Measurements from ENCODE around the gene FBXL3. TPM values are rescaled to one million over a fixed set of nuclear protein-coding genes. Genes with fewer than 3 reads are reported as not detected.

Gene FBXL3
- total and polyA plus RNA-seq, 2 donors = 40.7 to 42.0 TPM

DNA sequence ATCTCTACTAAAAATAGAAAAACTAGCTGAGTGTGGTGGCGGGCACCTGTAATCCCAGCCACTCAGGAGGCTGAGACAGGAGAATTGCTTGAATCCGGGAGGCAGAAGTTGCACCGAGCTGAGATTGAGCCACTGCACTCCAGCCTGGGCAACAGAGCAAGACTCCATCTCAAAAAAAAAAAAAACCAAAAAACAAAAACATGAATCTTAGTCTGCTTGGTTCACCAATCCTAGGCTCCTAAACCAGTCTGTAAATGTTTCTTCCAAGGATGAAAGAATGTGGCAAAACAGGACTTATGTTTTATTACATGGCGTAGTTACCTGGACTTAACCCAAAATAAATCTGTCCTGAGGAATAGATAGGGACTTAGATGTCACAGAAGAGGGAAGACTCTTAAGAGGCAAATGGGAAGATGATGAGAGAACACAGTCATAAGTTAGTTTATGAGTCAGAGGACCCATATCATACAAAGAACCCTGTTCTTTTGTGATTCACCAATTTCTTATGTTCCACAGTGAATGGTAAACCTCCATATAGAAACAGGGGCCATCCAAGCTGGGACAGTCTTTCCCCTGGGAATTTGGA lies 6.9 kb upstream of the FBXL3 start:
- Histone ChIP-seq H3K4me1 (ENCODE audit: control insufficient read depth in 2 of 2, insufficient read depth in 2 of 2, low read length in 2 of 2) (no peaks in the 10 kb centered on the region), H3K9me3 (ENCODE audit: control insufficient read depth in 2 of 2, insufficient read depth in 1 of 2, low read length in 1 of 2) (no peaks in the 10 kb centered on the region), H3K27me3 (ENCODE audit: control insufficient read depth in 2 of 2, insufficient read depth in 1 of 2, low read length in 1 of 2) (no peaks in the 10 kb centered on the region), H3K36me3 (ENCODE audit: control insufficient read depth in 2 of 2, insufficient read depth in 2 of 2, low read length in 1 of 2) (no peaks in the 10 kb centered on the region), H3K4me3 (ENCODE audit: low read length in 2 of 2) (no peak overlapping the region), H3K27ac (ENCODE audit: low read depth in 1 of 2, low read length in 1 of 2) (no peak overlapping the region)
- no peak for DNase-seq (ENCODE audit: low read depth in 6 of 9, low spot score in 9 of 9)
- 97% methylated on average over 4 of the region's 4 CpGs for WGBS

DNA sequence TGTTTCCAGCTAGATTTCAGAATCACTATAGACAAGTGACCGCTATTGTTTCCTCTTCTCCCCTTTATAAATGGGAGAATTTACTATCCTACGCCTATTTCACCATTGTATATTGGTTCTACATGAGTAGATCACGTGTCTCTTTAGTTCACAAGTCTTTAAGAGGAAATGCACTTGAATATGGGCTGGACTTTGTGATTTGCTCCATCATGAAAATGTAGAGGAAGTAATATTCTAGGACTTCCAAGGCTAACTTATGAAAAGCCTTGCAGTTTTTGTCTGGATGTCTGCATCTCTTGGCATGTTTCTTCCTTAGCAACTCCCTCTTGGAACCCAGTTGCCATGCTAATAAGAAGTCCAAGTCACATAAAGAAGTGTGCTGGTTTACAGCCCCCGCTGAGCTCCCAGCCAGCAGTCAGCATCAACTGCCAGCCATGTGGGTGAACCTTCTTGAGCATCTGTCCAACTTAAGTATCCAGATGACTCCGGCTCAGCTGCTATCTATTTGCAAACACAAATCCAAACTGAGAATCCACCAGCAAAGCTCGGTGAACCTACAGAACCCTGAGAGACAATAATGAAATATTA lies 4.8 kb upstream of the FBXL3 start:
- no peak for DNase-seq (ENCODE audit: low read depth in 6 of 9, low spot score in 9 of 9)
- H3K9me3 ChIP-seq (ENCODE audit: control insufficient read depth in 2 of 2, insufficient read depth in 1 of 2, low read length in 1 of 2) = no peaks in the 10 kb centered on the region
- no peaks in the 10 kb centered on the region for H3K4me1 ChIP-seq (ENCODE audit: control insufficient read depth in 2 of 2, insufficient read depth in 2 of 2, low read length in 2 of 2)
- 99% methylated on average over 6 of the region's 6 CpGs for WGBS
- H3K36me3 ChIP-seq (ENCODE audit: control insufficient read depth in 2 of 2, insufficient read depth in 2 of 2, low read length in 1 of 2) = no peaks in the 10 kb centered on the region
- H3K27ac ChIP-seq (ENCODE audit: low read depth in 1 of 2, low read length in 1 of 2) = no peak overlapping the region
- no peaks in the 10 kb centered on the region for H3K27me3 ChIP-seq (ENCODE audit: control insufficient read depth in 2 of 2, insufficient read depth in 1 of 2, low read length in 1 of 2)
- H3K4me3 ChIP-seq (ENCODE audit: low read length in 2 of 2) = no peak overlapping the region

DNA sequence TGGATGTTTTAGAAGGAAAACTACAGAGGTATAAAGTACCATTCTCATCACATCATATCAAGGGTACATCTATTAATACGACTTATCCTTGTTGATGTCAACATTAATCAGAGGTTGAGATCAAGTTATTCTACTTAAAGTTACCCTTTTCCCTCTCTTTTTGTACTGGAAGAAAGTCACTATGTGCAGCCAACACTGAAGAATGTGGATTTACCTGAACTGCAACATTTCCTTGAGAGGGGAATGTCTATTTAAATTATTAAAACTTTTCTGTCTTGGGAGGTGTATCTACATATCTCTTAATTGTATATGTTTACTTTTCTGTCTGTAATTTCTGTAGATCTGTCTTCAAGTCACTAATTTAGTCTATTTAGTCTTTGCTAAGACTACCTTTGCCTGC lies 2.5 kb upstream of the FBXL3 start:
- H3K4me1 ChIP-seq (ENCODE audit: control insufficient read depth in 2 of 2, insufficient read depth in 2 of 2, low read length in 2 of 2) = peaks cover 7 to 9% of the 10 kb centered on the region in 2 donors
- H3K4me3 ChIP-seq (ENCODE audit: low read length in 2 of 2) = no peak overlapping the region
- peaks cover 0 to 3% of the 10 kb centered on the region in 2 donors for H3K36me3 ChIP-seq (ENCODE audit: control insufficient read depth in 2 of 2, insufficient read depth in 2 of 2, low read length in 1 of 2)
- DNase-seq (ENCODE audit: low read depth in 6 of 9, low spot score in 9 of 9) = no peak
- no peaks in the 10 kb centered on the region for H3K9me3 ChIP-seq (ENCODE audit: control insufficient read depth in 2 of 2, insufficient read depth in 1 of 2, low read length in 1 of 2)
- 97% methylated on average over 1 of the region's 1 CpG for WGBS
- H3K27ac ChIP-seq (ENCODE audit: low read depth in 1 of 2, low read length in 1 of 2) = no peak overlapping the region
- H3K27me3 ChIP-seq (ENCODE audit: control insufficient read depth in 2 of 2, insufficient read depth in 1 of 2, low read length in 1 of 2) = no peaks in the 10 kb centered on the region

DNA sequence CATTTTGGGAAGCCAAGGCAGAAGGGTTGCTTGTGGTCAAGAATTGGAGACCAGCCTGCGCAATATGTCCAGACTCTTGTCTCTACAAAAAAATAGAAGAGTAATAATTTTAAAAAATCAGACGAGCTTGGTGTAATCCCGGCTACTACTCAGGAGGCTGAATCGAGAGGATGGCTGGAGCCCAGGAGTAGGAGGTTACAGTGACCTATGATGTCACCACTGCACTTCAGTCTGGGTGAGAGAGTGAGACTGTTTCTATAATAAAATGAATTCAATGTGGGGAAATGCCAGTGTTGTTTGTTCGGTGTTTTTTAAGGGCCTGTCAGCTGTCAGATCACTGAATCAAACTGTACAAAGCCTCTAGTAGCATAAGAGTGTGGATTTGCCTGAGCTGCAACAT lies 1.2 kb upstream of the FBXL3 start:
- Histone ChIP-seq H3K36me3 (ENCODE audit: control insufficient read depth in 2 of 2, insufficient read depth in 2 of 2, low read length in 1 of 2) (peaks cover 3 to 11% of the 10 kb centered on the region in 2 donors), H3K27ac (ENCODE audit: low read depth in 1 of 2, low read length in 1 of 2) (no peak overlapping the region), H3K27me3 (ENCODE audit: control insufficient read depth in 2 of 2, insufficient read depth in 1 of 2, low read length in 1 of 2) (no peaks in the 10 kb centered on the region), H3K4me3 (ENCODE audit: low read length in 2 of 2) (no peak overlapping the region), H3K9me3 (ENCODE audit: control insufficient read depth in 2 of 2, insufficient read depth in 1 of 2, low read length in 1 of 2) (no peaks in the 10 kb centered on the region), H3K4me1 (ENCODE audit: control insufficient read depth in 2 of 2, insufficient read depth in 2 of 2, low read length in 2 of 2) (peaks cover 9 to 11% of the 10 kb centered on the region in 2 donors)
- DNase-seq (ENCODE audit: low read depth in 6 of 9, low spot score in 9 of 9) = no peak
- WGBS = 95% methylated on average over 5 of the region's 5 CpGs

DNA sequence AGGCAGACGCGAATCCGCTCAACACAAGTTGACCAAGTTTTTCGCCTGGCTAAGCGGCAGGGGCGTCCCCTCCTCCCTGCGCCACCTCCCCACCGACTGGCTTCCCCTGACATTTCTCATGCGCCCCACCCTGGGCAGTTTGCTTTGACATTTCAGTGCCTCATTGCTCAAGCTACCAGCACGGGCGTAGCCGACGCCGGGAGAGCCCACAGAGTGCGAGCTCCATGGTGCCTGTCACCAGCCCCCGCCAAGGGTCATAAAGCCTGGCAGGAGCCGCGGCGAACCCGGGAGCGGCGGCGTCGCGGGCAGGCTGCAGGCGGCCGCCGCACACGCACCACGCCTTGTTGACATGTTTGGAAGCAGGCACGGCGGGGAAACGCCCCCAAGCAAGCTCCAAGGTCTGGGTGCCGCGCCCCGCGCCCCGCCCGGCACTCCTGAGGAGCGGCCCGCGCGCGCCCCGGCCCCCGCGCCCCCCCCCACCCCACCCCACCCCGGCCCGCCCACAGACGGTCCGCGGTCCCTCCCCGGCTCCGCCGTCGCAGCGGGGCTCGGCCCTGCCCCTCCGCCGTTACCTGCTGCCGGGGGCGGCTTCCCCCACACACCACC lies 601 bp downstream of the FBXL3 start:
- H3K36me3 ChIP-seq (ENCODE audit: control insufficient read depth in 2 of 2, insufficient read depth in 2 of 2, low read length in 1 of 2) = peaks cover 3 to 19% of the 10 kb centered on the region in 2 donors
- WGBS = under 1% methylated on average over 62 of the region's 62 CpGs
- H3K4me3 ChIP-seq (ENCODE audit: low read length in 2 of 2) = peak overlapping the region; percentile 70 to 97
- no peaks in the 10 kb centered on the region for H3K27me3 ChIP-seq (ENCODE audit: control insufficient read depth in 2 of 2, insufficient read depth in 1 of 2, low read length in 1 of 2)
- DNase-seq (ENCODE audit: low read depth in 6 of 9, low spot score in 9 of 9) = peak; percentile 46 to 90 (median 75)
- peak overlapping the region; percentile 99 to 100 for H3K27ac ChIP-seq (ENCODE audit: low read depth in 1 of 2, low read length in 1 of 2)
- H3K4me1 ChIP-seq (ENCODE audit: control insufficient read depth in 2 of 2, insufficient read depth in 2 of 2, low read length in 2 of 2) = peaks cover 15 to 20% of the 10 kb centered on the region in 2 donors
- H3K9me3 ChIP-seq (ENCODE audit: control insufficient read depth in 2 of 2, insufficient read depth in 1 of 2, low read length in 1 of 2) = no peaks in the 10 kb centered on the region

DNA sequence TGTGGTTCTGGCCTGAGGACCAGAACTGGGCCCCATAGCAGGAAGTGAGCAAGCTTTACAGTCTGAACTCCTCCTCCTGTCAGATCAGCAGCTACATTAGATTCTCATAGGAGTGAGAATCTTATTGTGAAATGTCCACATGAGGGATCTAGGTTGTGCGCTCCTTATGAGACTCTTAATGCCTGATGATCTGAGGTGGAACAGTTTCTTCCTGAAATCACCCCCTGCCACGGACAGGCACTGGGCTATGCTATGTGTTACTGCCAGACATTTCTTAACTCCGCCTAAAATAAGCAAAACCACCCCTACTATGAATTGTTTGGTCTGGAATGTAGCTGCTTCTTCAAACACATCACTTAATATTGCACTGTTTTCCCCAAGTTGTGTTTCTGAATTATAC lies 4.6 kb downstream of the FBXL3 start:
- Histone ChIP-seq H3K4me1 (ENCODE audit: control insufficient read depth in 2 of 2, insufficient read depth in 2 of 2, low read length in 2 of 2) (peaks cover 15 to 20% of the 10 kb centered on the region in 2 donors), H3K27ac (ENCODE audit: low read depth in 1 of 2, low read length in 1 of 2) (no peak overlapping the region), H3K4me3 (ENCODE audit: low read length in 2 of 2) (no peak overlapping the region), H3K36me3 (ENCODE audit: control insufficient read depth in 2 of 2, insufficient read depth in 2 of 2, low read length in 1 of 2) (peaks cover 3 to 41% of the 10 kb centered on the region in 2 donors), H3K27me3 (ENCODE audit: control insufficient read depth in 2 of 2, insufficient read depth in 1 of 2, low read length in 1 of 2) (no peaks in the 10 kb centered on the region), H3K9me3 (ENCODE audit: control insufficient read depth in 2 of 2, insufficient read depth in 1 of 2, low read length in 1 of 2) (no peaks in the 10 kb centered on the region)
- WGBS = 78% methylated on average over 3 of the region's 3 CpGs
- DNase-seq (ENCODE audit: low read depth in 6 of 9, low spot score in 9 of 9) = no peak

DNA sequence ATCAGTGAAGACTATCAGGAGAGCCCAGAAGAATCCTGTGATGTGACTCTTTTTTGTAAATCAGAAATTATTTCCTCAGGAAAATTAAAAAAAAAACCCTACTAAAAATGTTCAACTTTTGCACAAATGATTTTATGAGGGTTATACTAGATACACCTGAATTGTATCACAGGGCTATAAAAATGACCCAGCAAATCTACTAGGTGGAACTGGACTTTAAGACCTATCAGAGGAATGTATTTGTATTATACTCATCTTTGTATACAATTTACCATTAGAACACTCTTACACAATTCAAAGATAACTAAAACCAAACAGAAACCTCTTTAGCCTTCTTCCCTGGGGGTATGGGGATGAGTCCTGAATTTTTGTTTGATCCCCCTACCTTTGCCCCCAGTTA lies 7.2 kb downstream of the FBXL3 start:
- H3K4me1 ChIP-seq (ENCODE audit: control insufficient read depth in 2 of 2, insufficient read depth in 2 of 2, low read length in 2 of 2) = peaks cover 8 to 11% of the 10 kb centered on the region in 2 donors
- peaks cover 11 to 60% of the 10 kb centered on the region in 2 donors for H3K36me3 ChIP-seq (ENCODE audit: control insufficient read depth in 2 of 2, insufficient read depth in 2 of 2, low read length in 1 of 2)
- no peaks in the 10 kb centered on the region for H3K27me3 ChIP-seq (ENCODE audit: control insufficient read depth in 2 of 2, insufficient read depth in 1 of 2, low read length in 1 of 2)
- H3K27ac ChIP-seq (ENCODE audit: low read depth in 1 of 2, low read length in 1 of 2) = no peak overlapping the region
- H3K4me3 ChIP-seq (ENCODE audit: low read length in 2 of 2) = no peak overlapping the region
- no peaks in the 10 kb centered on the region for H3K9me3 ChIP-seq (ENCODE audit: control insufficient read depth in 2 of 2, insufficient read depth in 1 of 2, low read length in 1 of 2)
- no peak for DNase-seq (ENCODE audit: low read depth in 6 of 9, low spot score in 9 of 9)

DNA sequence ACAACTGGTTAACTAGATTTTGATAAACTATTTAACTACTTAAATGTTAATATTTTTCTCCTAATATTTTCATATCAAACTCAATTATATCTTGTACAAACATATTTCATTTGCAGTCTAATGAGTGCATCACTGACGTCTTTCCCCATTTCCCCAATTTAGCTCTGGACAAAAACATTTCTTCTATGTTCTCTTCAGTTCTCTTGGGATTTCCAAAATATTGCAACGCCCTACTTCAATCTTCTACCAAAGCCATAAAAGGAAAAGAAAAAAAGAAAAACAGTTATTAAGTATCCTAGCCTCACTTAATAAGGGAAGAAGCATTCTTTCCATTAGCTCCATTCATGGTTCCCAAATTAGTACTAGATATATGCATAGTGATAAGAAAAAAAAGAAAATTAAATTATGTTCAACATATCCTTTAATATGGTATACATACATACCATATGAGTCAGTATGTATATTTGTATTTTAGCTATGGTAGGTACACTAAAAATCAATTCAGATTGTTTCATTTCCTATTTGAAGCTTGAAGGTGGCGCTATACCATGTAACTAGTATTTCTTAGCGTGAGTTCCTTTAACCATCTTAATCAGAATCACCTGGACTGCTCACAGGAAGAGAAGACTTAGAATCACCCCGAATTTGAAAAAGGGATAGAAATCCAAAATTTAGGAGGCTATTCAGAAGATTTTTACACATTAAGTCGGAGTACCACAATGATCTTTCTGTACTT lies 9.9 kb downstream of the FBXL3 start:
- Histone ChIP-seq H3K4me1 (ENCODE audit: control insufficient read depth in 2 of 2, insufficient read depth in 2 of 2, low read length in 2 of 2) (peaks cover 0 to under 1% of the 10 kb centered on the region in 2 donors), H3K27me3 (ENCODE audit: control insufficient read depth in 2 of 2, insufficient read depth in 1 of 2, low read length in 1 of 2) (no peaks in the 10 kb centered on the region), H3K36me3 (ENCODE audit: control insufficient read depth in 2 of 2, insufficient read depth in 2 of 2, low read length in 1 of 2) (peaks cover 19 to 71% of the 10 kb centered on the region in 2 donors), H3K9me3 (ENCODE audit: control insufficient read depth in 2 of 2, insufficient read depth in 1 of 2, low read length in 1 of 2) (no peaks in the 10 kb centered on the region), H3K27ac (ENCODE audit: low read depth in 1 of 2, low read length in 1 of 2) (no peak overlapping the region), H3K4me3 (ENCODE audit: low read length in 2 of 2) (no peak overlapping the region)
- WGBS = 98% methylated on average over 6 of the region's 6 CpGs
- DNase-seq (ENCODE audit: low read depth in 6 of 9, low spot score in 9 of 9) = no peak

DNA sequence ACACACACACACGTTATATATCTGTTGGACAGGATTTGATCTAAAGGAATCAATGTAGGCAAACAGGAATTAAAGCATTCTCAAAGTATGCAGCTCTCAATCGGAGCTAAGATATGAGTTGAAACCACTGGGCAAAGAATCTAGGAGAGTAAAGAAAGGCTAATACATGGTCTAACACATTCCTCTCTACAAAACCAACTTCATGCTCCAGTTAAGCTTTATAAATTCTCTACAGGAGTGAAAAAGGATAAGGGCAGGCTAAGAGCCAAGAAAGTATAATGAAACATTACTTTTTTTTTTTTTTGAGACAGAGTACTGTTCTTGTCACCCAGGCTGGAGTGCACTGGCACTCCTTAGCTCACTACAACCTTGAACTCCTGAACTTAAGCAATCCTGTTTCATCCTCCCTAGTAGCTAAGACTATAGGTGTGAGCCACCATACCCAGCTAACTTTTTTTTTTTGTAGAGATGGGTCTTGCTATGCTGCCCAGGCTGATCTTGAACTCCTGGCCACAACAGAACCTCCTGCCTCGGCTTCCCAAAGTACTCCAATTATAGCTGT lies 10.6 kb downstream of the FBXL3 start:
- Histone ChIP-seq H3K4me3 (ENCODE audit: low read length in 2 of 2) (no peak overlapping the region), H3K4me1 (ENCODE audit: control insufficient read depth in 2 of 2, insufficient read depth in 2 of 2, low read length in 2 of 2) (no peaks in the 10 kb centered on the region), H3K36me3 (ENCODE audit: control insufficient read depth in 2 of 2, insufficient read depth in 2 of 2, low read length in 1 of 2) (peaks cover 26 to 75% of the 10 kb centered on the region in 2 donors), H3K9me3 (ENCODE audit: control insufficient read depth in 2 of 2, insufficient read depth in 1 of 2, low read length in 1 of 2) (no peaks in the 10 kb centered on the region), H3K27me3 (ENCODE audit: control insufficient read depth in 2 of 2, insufficient read depth in 1 of 2, low read length in 1 of 2) (no peaks in the 10 kb centered on the region), H3K27ac (ENCODE audit: low read depth in 1 of 2, low read length in 1 of 2) (no peak overlapping the region)
- no peak for DNase-seq (ENCODE audit: low read depth in 6 of 9, low spot score in 9 of 9)
- WGBS = 96% methylated on average over 3 of the region's 3 CpGs
